ENCODE measurements around the gene LAGE3.

The LAGE3 gene, protein sequence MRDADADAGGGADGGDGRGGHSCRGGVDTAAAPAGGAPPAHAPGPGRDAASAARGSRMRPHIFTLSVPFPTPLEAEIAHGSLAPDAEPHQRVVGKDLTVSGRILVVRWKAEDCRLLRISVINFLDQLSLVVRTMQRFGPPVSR

DNA sequence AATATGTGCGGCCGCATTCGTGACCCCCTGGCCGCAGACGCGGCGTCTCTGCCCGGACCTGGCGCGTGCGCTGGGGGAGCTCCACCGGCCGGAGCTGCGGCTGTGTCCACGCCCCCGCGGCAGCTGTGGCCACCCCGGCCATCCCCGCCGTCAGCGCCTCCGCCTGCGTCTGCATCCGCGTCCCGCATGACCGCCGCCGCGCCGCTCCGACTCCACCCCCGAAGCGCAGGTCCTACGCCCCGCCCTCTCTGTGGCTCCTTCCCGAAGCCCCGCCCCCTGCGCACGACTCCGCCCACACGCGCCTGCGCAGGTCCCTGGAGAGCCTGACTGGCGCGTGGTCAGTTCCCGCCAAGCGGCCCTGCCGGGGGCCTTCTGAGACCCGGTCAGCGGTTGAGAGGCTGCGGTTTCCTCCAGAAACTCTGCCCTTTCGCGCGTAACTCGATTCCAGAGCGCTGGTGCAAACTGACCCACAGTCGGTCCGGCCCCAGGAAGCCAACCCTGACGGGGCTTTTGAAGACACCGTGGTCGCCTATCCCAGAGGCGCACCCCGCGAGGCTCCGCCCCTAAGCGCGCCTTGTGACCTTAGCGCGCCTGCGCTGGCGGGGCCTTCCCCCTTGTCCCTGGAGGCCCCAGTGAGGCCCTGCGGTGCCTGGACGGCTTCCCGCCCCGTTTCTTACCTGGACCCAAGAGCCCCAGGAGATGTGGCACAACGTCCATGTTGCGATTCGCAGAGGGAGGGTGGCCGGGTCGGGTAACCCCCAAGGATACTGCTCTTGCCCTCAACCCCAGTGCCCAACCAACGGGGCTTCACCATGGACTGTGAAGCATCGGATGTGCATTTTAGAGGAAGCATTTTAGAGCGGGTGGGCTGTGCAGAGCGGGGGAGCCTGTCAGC lies at the start of gene LAGE3:
Gene LAGE3 (minus strand): TSS at position 554 of the 895 bp plus-strand sequence. CDS start 366 bp downstream, at position 188.
- H3K9me3 Mint-ChIP-seq = no peaks in the 10 kb centered on the region
- H3K4me3 Mint-ChIP-seq = peak within 1 kb of the TSS; percentile 87 to 90
- ATAC-seq = peak; percentile 94
- H3K27me3 Mint-ChIP-seq = no peaks in the 10 kb centered on the region
- H3K4me1 Mint-ChIP-seq = peaks cover 45% of the 10 kb centered on the region
- H3K27ac Mint-ChIP-seq = peak within 1 kb of the TSS; percentile 95
- DNase-seq = peak; percentile 96

DNA sequence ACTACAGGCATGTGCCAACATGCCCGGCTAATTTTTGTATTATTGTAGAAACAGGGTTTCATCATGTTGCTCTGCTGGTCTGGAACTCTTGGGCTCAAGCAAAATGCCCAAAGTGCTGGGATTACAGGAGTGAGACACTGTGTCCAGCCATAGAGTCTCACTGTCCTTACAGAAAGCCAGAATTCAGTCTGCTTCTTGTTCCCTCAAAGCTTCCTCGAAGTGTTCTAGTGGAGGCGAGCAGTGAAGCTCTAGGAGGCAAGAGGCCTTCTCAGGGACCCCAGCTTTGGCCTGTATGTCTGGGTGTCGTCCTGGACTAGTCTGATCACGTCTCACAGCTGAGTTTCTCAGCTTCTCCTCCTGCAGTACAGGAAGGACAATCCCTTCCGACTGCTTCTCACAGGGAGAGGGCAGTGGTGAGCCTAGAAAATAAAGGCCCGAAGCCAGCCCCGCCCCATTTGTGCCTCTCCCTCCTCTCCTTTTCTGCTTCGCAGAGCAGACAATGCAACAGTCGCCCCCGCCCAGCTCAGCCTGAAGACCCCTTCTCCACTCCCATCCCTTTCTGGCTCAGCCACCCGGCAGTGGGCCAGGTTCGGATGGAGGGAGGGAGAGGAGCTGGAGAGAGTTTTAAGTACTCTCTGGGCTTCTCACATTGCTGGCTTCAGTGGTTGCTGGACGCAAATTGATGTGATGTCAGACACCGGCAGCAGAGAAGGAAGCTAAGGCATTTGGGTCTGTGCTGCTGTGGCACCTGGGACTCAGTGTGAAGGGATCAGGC lies 48.0 kb upstream of the LAGE3 start:
- H3K4me3 Mint-ChIP-seq = peak overlapping the region in 1 of 2 donors; percentile 33
- peak; percentile 52 to 65 for DNase-seq
- no peaks in the 10 kb centered on the region for H3K27me3 Mint-ChIP-seq
- peak overlapping the region in 1 of 2 donors; percentile 74 for H3K27ac Mint-ChIP-seq
- H3K9me3 Mint-ChIP-seq = no peaks in the 10 kb centered on the region
- peaks cover 25% of the 10 kb centered on the region for H3K4me1 Mint-ChIP-seq
- peak; percentile 96 for ATAC-seq

GRCh38 chrX:154525606-154526490 lies 46.8 kb upstream of the LAGE3 start:
- Mint-ChIP-seq H3K9me3 (no peaks in the 10 kb centered on the region), H3K4me1 (peaks cover 25% of the 10 kb centered on the region), H3K4me3 (no peak overlapping the region), H3K27ac (peak overlapping the region; percentile 36 to 90), H3K27me3 (no peaks in the 10 kb centered on the region)
- DNase-seq (no peak), ATAC-seq (no peak)

GRCh38 chrX:154519389-154519788 lies 40.3 kb upstream of the LAGE3 start:
- Mint-ChIP-seq H3K27ac (no peak overlapping the region), H3K9me3 (no peaks in the 10 kb centered on the region), H3K4me3 (no peak overlapping the region), H3K4me1 (peaks cover 24% of the 10 kb centered on the region), H3K27me3 (no peaks in the 10 kb centered on the region)
- ATAC-seq = no peak
- no peak for DNase-seq

DNA sequence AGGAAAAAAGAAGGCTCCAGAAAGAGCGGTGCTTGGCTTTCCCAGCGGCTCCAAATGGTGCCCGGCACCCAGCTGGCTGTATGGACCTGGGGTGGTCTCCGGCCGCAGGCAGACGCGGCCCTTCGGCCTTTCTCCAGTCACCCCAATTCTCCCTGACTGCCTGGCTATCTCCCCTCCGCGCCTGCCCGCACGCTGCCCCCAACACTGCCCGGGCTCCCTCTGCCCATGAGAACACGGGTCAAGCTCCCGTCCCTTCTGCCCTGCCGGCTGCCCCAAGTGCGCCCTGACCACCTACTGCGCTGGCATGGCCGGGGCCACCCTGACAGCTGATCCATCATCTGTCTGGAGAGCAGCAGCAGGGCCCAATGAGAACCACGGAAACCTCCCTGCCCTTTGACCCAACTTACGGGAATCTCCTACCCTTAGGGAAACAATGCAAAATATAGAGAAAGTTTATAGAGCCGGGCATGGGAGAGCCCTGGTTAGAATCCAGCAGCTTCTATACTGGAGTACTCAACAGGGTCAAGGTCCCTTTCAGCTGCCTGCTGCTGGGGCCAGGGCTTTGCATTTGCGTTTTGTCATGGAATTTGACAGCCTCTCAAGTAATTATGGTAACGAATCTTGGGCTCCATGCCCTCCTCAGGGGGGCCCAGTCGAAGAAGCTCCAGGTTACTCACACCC lies 38.2 kb upstream of the LAGE3 start:
- Mint-ChIP-seq H3K27ac (no peak overlapping the region), H3K4me1 (peaks cover 40% of the 10 kb centered on the region), H3K9me3 (no peaks in the 10 kb centered on the region), H3K27me3 (no peaks in the 10 kb centered on the region), H3K4me3 (peak overlapping the region in 1 of 2 donors; percentile 44)
- DNase-seq (no peak), ATAC-seq (no peak)

DNA sequence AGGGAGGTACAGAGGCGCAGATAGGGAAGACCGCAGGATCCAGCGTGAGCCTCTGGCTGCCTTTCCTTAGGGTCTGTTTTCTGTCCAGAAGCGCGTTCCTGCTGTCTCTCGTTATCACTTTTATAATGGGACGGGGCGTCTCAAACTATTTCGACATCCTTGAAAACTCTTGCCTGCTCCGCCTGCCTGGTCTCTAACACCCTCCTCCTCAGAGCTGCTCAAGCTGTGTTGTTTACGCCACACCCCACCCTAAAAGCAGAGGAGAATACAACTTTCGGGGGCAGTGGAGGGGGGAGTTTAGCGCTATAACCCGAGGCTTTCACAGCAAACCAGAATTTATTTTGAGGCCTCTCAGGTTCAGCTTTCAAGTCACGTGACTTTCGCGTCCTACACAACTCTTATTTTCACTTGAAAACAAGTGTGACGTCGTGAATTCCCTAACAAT lies 37.6 kb upstream of the LAGE3 start:
- DNase-seq (no peak), ATAC-seq (peak; percentile 8)
- Mint-ChIP-seq H3K27me3 (no peaks in the 10 kb centered on the region), H3K4me1 (peaks cover 45% of the 10 kb centered on the region), H3K27ac (peak overlapping the region; percentile 76 to 92), H3K9me3 (no peaks in the 10 kb centered on the region), H3K4me3 (peak overlapping the region; percentile 96 to 97)

- ATAC-seq = peak; percentile 96
- DNase-seq = peak; percentile 89 to 92
- H3K27ac Mint-ChIP-seq = peak within 1 kb of the TSS; percentile 86 to 96
- H3K4me1 Mint-ChIP-seq = peaks cover 51% of the 10 kb centered on the region
- peak within 1 kb of the TSS; percentile 96 to 97 for H3K4me3 Mint-ChIP-seq
- H3K9me3 Mint-ChIP-seq = no peaks in the 10 kb centered on the region
- H3K27me3 Mint-ChIP-seq = no peaks in the 10 kb centered on the region
Measured at GRCh38 chrX:154515966-154516655, 37.0 kb upstream of the LAGE3 start, which contains the start of gene FAM3A. Gene FAM3A (minus strand): TSS chrX:154516232. CDS start chrX:154515772, 460 bp downstream.

DNA sequence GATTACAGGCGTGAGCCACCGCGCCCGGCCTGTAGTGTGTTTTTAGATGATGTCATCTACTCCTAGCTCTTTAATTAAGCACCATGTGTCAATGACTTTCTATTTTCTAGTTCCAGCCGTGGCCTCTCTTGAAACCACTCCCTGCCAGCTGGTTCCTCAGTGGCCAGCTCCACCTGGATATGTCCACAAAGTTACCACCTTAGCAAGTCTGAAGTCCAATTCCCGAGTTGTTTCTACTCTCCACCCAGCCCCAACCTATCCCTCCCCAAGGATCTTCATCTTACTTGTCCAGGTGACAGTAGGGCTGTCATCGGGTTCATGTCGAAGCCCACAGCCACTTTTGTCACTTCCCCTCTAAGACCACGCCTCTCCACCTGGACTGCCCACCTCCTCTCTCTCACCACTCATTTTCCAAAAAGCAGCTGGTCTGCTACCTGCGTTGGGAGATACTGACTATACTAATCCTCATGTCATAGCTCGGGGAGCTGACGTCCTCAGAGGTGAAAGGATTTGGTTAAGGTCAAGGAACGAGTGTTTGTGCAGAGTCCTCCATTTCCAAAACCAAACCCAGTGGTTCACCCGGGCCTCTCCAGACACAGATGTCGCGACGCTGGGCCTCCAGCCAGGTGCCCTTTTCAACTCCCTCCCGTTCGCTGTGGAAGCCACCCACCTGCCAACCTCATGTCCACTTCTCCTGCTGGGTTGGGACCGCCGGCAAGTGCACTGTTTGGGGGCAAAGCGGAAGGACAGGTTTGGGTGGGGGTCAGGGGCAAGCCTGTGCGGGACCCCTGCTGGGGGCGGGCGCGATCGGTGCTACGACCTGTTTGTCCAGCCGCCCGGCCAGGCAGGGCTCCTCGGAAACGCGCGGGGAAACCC lies 36.2 kb upstream of the LAGE3 start:
- Mint-ChIP-seq H3K27ac (peak overlapping the region; percentile 86 to 96), H3K4me1 (peaks cover 56% of the 10 kb centered on the region), H3K9me3 (no peaks in the 10 kb centered on the region), H3K27me3 (no peaks in the 10 kb centered on the region), H3K4me3 (peak overlapping the region; percentile 90 to 96)
- ATAC-seq (peak; percentile 16), DNase-seq (peak; percentile 10 to 16)

DNA sequence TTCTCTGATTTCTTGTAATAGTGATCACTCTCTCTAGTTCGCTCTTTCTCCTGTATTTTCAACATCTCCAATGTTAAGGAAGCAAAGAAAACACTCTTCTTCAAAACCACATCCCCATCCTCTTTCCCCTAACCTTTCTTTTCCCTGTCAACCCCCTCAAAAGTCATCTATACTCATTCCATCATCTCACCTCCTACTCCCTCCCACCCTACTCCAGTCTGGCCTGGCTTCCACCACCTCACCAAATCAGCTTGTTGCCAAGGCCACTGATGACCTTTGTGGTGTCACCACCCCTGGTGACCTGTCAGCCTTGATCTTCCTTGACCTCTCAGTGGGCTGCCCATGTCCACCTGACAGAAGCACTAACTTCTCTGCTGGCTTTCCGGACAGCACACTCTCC lies 34.6 kb upstream of the LAGE3 start:
- DNase-seq = no peak
- Mint-ChIP-seq H3K27me3 (no peaks in the 10 kb centered on the region), H3K9me3 (no peaks in the 10 kb centered on the region), H3K4me3 (peak overlapping the region; percentile 53 to 64), H3K27ac (peak overlapping the region in 1 of 2 donors; percentile 92), H3K4me1 (peaks cover 67% of the 10 kb centered on the region)
- ATAC-seq = no peak

- H3K9me3 Mint-ChIP-seq = no peaks in the 10 kb centered on the region
- H3K4me1 Mint-ChIP-seq = peaks cover 70% of the 10 kb centered on the region
- H3K4me3 Mint-ChIP-seq = no peak overlapping the region
- peak overlapping the region in 1 of 2 donors; percentile 12 for H3K27ac Mint-ChIP-seq
- no peak for ATAC-seq
- H3K27me3 Mint-ChIP-seq = no peaks in the 10 kb centered on the region
- no peak for DNase-seq
Measured at GRCh38 chrX:154512879-154513553, 33.9 kb upstream of the LAGE3 start.

DNA sequence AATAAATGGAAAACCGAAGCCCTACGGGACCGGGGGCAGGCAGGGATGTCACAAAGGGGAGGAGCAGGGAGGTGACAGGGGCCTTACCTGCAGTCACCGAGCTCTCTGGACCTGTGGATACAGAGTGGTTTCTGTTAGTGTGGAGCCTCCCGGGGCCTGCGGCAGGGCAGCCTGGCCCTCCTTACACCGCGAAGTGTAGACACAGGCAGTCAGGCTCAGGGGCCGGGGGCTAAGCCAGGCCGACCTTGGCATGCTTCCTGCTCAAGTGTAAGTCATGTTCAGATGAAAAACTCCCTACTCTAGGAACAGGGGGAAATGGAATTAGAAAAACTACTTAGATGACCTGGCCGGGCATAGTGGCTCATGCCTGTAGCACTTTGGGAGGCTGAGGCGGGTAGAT lies 32.7 kb upstream of the LAGE3 start:
- Mint-ChIP-seq H3K27me3 (no peaks in the 10 kb centered on the region), H3K27ac (peak overlapping the region; percentile 72 to 88), H3K4me1 (peaks cover 61% of the 10 kb centered on the region), H3K9me3 (no peaks in the 10 kb centered on the region), H3K4me3 (peak overlapping the region; percentile 50 to 65)
- DNase-seq = no peak
- no peak for ATAC-seq

GRCh38 chrX:154509455-154509854 lies 30.4 kb upstream of the LAGE3 start:
- DNase-seq (no peak), ATAC-seq (no peak)
- no peak overlapping the region for H3K4me3 Mint-ChIP-seq
- H3K4me1 Mint-ChIP-seq = peaks cover 47% of the 10 kb centered on the region
- H3K27me3 Mint-ChIP-seq = no peaks in the 10 kb centered on the region
- H3K9me3 Mint-ChIP-seq = no peaks in the 10 kb centered on the region
- H3K27ac Mint-ChIP-seq = no peak overlapping the region

- Mint-ChIP-seq H3K4me3 (no peak overlapping the region), H3K27me3 (no peaks in the 10 kb centered on the region), H3K9me3 (no peaks in the 10 kb centered on the region), H3K27ac (no peak overlapping the region), H3K4me1 (peaks cover 37% of the 10 kb centered on the region)
- ATAC-seq (no peak), DNase-seq (no peak)
Measured at GRCh38 chrX:154508384-154508745, 29.3 kb upstream of the LAGE3 start.

Data from stimulated activated naive CD8-positive, alpha-beta T cell treated with anti-CD3 and anti-CD28 coated beads, Interleukin-15, amount 100 ng/mL, for 72 hours (primary cell).